GM13977 (cell line): ENCODE data around the gene NUAK1.

Experiments
- DNase-seq: peaks from one replicate; pipeline ENCODE4 v3.0.0; 2012; ENCODE audit warnings: low spot score
- in situ Hi-C: fragments of 300-500 bp; cut with MboI; formaldehyde crosslinking; loops from one replicate; pipeline ENCODE4 v1.12.0; 2022; ENCODE audit warnings: low sequenced_read_pairs, low pct_unique_long_range_greater_than_20kb, mixed read lengths, inconsistent platforms; ENCODE audit not compliant: unreplicated experiment
- TF ChIP-seq, protein P1 (sequence below): IDR thresholded peaks from 2 replicates; pipeline ENCODE4 v1.5.1; 2012; ENCODE audit warnings: mild to moderate bottlenecking, control low read depth; ENCODE audit not compliant: insufficient read depth; ENCODE audit errors: extremely low read depth, missing control alignments

NUAK1 gene

DNA sequence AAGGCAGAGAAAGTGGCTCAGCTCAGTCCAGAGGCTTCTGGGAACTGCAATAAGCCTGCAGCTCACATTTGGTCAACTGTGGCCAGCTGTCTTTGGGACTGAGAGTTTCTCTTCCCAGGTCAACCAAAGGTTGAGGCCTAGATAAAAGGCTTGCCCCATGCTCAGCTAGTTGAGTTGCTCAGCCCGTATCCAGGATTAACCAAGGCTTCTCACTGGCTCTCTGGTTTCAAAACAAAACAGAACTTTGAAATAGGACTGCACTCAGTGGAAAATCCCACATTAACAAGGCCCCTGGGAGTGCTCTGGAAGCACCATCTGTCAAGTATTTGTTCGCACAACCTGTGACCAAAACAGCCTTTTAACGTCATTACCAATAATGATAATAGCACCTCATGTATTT, 40.3 kb upstream of the NUAK1 start:
- in situ Hi-C loops, result no loop called here
- TF ChIP-seq, protein P1, sequence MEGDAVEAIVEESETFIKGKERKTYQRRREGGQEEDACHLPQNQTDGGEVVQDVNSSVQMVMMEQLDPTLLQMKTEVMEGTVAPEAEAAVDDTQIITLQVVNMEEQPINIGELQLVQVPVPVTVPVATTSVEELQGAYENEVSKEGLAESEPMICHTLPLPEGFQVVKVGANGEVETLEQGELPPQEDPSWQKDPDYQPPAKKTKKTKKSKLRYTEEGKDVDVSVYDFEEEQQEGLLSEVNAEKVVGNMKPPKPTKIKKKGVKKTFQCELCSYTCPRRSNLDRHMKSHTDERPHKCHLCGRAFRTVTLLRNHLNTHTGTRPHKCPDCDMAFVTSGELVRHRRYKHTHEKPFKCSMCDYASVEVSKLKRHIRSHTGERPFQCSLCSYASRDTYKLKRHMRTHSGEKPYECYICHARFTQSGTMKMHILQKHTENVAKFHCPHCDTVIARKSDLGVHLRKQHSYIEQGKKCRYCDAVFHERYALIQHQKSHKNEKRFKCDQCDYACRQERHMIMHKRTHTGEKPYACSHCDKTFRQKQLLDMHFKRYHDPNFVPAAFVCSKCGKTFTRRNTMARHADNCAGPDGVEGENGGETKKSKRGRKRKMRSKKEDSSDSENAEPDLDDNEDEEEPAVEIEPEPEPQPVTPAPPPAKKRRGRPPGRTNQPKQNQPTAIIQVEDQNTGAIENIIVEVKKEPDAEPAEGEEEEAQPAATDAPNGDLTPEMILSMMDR, result no peak
- no peak for DNase-seq

DNA sequence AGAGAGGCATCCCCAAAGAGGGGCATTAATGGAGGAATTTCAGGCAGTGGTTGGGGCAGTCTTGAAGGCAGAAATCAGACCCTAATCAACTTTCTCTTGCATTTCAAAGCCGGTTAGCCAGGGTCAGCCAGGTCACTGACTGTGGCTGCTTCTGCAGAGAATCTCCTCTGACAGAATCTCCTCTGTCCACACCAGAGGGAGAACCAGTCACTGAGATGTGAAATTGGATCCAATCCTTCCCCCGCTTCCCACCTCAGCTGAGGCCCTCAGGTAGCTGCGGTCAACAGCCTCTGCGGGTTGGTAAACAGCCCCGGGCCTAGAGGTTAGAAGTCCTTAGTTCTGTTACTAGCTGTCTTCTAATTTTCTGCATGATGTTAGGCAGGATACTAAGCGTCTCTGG, 39.8 kb upstream of the NUAK1 start:
- no peak for DNase-seq
- in situ Hi-C loops, result no loop called here
- TF ChIP-seq, protein P1, result no peak

DNA sequence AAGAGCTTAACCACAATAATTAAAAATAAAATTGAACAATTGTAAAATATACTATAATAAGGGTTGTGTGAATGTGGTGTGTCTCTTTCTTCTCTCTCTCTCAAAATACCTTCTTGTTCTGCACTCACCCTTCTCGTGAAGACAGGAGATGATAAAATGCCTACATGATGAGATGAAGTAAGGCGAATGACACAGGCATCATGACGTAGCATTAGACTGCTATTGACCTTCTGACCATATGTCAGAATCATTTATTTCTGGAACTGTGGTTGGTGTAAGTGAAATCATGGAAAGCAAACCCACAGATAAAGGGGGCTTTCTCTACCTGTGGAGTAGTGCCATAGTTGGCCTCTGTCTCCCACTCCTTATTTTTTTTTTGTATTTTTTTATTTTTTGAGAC, 37.8 kb upstream of the NUAK1 start:
- TF ChIP-seq, protein P1, result no peak
- in situ Hi-C loops, result no loop called here
- no peak for DNase-seq

DNA sequence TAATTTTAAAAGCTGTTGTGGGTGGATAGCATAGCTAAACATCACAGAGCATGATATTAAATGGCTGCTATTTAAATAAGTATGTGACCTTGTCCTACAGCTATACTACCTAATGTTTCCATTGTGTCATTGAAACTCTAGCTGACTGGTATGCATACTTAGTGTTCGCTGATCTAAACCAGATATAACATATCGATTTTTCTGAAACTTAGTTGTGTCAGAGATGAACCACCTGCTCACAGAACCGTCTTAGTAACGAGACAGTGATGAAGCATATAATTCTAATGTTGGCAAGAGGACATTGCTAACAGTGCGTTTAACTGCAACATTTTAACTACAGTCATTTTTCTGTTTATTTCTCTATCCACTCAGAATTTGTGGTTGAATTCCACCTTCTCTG, 36.1 kb upstream of the NUAK1 start:
- TF ChIP-seq, protein P1, result no peak
- DNase-seq, result no peak
- in situ Hi-C loops, result no loop called here

DNA sequence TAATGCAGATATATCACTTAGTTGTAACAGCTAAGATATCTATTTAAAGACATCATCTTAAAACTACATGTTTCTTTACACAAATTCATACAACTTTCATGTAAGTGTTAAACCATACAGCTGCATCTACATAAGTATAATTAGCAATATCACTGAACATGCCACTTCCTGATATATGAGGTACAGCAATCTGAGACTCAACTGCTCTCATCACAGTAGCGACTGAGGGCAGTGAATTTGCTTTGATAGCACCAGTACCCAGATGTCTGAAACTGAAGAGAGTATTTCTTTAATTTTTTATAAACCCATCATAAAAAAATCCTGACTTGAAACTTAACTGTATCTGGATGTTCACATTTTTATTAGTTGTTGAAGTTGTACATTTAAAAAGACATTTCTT, 34.7 kb upstream of the NUAK1 start:
- no peak for DNase-seq
- in situ Hi-C loops, result no loop called here
- TF ChIP-seq, protein P1, result no peak

DNA sequence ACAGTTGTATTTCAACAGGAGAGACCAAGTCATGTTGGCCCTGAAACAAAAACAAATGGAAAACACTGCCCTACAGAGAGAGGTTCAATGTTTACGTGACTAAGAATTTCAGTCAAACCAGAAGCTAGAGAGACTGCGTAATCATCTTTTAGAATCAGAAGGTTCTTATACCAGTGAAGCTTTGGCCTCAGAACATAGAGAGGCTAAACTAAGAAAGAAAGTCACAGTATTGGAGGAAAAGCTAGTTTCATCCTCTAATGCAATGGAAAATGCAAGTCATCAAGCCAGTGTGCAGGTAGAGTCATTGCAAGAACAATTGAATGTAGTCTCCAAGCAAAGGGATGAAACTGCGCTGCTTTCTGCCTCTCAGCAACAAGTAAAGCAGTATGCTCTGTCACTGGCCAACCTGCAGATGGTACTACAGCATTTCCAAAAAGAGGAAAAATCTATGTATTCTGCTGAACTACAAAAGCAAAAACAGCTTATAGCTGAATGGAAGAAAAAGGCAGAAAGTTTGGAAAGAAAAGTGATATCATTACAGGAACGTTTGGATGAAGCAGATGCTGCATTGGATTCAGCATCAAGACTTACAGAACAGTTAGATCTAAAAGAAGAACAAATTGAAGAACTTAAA, 32.5 kb upstream of the NUAK1 start:
- in situ Hi-C loops, result no loop called here
- no peak for DNase-seq
- TF ChIP-seq, protein P1, result no peak
